ENCODE data around the gene MICAL3.

DNA sequence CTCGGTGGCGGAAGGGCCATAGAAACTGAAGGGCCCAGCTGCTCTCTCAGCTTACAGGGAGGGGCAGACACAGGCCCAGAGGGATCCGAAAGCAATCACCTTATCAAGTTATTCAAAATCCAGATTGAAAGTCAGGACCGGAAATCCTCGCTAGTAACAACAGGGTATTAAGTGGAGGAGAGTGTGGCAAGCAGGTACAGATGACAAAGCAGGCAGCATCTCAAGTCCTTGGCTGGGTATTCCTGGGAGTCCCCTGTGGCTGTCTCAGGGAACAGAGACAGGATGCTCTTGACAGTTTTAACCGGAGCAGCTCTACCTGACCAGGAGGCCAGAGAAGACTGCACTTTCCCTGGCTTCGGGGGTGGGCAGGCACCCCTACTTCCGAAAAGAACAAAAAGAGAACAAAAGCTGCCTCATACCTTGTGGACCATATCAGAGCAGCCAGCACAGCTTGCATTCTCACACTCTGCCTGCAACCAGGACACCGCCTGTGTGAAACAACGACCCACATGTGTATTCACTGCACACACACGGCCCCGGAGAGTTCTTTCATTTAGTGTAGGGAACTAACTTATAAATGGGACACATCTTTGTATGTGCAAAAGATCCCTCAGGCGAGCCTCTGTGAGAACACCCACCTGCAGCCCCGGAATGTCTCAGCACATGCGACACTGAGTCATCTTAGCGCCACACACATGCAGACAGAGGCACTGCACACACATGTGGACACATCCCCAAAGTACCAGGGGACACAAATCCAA is 78.3 kb downstream of the MICAL3 start:
- no peak for TF ChIP-seq CTCF (IDR thresholded peaks at IDR 0.05; ENCODE audit: insufficient read depth, low read length)
- TF ChIP-seq POLR2AphosphoS5 (IDR thresholded peaks at IDR 0.05; ENCODE audit: low read depth), result no peak
- TF ChIP-seq SPI1 (IDR thresholded peaks at IDR 0.05; ENCODE audit: borderline replicate concordance, low read depth), result no peak
- no peak for TF ChIP-seq REST (IDR thresholded peaks at IDR 0.05; ENCODE audit: insufficient replicate concordance, low read depth)
